ENCODE results near the gene PAFAH1B2.

DNA sequence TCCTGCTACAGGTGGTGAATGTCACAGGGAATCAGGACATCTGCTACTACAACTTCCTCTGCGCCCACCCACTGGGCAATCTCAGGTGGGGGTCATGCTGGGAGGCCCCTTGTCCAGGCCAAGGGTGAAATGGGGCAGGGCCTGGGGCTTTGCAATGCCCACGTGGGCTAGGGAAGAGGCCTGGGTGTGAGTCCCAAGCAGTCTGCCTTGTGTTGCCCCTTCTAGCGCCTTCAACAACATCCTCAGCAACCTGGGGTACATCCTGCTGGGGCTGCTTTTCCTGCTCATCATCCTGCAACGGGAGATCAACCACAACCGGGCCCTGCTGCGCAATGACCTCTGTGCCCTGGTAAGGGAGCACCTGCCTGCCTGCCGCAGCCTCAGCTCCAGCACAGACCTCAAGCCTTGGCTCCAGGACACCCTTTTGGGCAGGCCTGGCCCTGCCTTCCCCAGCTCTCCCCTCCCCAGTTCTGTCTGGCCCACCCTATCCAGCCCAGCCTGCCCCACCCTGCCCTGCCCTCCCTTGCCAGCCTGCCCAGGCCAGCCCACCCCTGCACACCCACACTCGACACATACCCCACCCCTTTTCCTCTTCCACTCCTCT is 46.0 kb downstream of the PAFAH1B2 start:
- TF ChIP-seq, protein P1, sequence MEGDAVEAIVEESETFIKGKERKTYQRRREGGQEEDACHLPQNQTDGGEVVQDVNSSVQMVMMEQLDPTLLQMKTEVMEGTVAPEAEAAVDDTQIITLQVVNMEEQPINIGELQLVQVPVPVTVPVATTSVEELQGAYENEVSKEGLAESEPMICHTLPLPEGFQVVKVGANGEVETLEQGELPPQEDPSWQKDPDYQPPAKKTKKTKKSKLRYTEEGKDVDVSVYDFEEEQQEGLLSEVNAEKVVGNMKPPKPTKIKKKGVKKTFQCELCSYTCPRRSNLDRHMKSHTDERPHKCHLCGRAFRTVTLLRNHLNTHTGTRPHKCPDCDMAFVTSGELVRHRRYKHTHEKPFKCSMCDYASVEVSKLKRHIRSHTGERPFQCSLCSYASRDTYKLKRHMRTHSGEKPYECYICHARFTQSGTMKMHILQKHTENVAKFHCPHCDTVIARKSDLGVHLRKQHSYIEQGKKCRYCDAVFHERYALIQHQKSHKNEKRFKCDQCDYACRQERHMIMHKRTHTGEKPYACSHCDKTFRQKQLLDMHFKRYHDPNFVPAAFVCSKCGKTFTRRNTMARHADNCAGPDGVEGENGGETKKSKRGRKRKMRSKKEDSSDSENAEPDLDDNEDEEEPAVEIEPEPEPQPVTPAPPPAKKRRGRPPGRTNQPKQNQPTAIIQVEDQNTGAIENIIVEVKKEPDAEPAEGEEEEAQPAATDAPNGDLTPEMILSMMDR (conservative IDR thresholded peaks at IDR 0.05; ENCODE audit: low read depth in 2 of 2) = no peak
- TF ChIP-seq JUNB (IDR thresholded peaks at IDR 0.05; ENCODE audit: unreplicated experiment) (no peak), EZH2 (IDR thresholded peaks at IDR 0.05; ENCODE audit: low read depth, unreplicated experiment) (no peak), NANOG (IDR thresholded peaks at IDR 0.05; ENCODE audit: borderline replicate concordance) (no peak)
- TF ChIP-seq, protein P2, sequence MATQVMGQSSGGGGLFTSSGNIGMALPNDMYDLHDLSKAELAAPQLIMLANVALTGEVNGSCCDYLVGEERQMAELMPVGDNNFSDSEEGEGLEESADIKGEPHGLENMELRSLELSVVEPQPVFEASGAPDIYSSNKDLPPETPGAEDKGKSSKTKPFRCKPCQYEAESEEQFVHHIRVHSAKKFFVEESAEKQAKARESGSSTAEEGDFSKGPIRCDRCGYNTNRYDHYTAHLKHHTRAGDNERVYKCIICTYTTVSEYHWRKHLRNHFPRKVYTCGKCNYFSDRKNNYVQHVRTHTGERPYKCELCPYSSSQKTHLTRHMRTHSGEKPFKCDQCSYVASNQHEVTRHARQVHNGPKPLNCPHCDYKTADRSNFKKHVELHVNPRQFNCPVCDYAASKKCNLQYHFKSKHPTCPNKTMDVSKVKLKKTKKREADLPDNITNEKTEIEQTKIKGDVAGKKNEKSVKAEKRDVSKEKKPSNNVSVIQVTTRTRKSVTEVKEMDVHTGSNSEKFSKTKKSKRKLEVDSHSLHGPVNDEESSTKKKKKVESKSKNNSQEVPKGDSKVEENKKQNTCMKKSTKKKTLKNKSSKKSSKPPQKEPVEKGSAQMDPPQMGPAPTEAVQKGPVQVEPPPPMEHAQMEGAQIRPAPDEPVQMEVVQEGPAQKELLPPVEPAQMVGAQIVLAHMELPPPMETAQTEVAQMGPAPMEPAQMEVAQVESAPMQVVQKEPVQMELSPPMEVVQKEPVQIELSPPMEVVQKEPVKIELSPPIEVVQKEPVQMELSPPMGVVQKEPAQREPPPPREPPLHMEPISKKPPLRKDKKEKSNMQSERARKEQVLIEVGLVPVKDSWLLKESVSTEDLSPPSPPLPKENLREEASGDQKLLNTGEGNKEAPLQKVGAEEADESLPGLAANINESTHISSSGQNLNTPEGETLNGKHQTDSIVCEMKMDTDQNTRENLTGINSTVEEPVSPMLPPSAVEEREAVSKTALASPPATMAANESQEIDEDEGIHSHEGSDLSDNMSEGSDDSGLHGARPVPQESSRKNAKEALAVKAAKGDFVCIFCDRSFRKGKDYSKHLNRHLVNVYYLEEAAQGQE (IDR thresholded peaks at IDR 0.05; ENCODE audit: unreplicated experiment) = no peak
- TF ChIP-seq, protein P3, sequence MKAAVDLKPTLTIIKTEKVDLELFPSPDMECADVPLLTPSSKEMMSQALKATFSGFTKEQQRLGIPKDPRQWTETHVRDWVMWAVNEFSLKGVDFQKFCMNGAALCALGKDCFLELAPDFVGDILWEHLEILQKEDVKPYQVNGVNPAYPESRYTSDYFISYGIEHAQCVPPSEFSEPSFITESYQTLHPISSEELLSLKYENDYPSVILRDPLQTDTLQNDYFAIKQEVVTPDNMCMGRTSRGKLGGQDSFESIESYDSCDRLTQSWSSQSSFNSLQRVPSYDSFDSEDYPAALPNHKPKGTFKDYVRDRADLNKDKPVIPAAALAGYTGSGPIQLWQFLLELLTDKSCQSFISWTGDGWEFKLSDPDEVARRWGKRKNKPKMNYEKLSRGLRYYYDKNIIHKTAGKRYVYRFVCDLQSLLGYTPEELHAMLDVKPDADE (IDR thresholded peaks at IDR 0.05) = no peak

Measured in GM23338 (cell line).